Measurements from ENCODE around the gene OSM. TPM values are rescaled to one million over a fixed set of nuclear protein-coding genes. Genes with fewer than 3 reads are reported as not detected.

OSM gene
- total RNA-seq, 3 donors from 2014 or later = 1.3 to 2.5 (median 1.3) TPM

DNA sequence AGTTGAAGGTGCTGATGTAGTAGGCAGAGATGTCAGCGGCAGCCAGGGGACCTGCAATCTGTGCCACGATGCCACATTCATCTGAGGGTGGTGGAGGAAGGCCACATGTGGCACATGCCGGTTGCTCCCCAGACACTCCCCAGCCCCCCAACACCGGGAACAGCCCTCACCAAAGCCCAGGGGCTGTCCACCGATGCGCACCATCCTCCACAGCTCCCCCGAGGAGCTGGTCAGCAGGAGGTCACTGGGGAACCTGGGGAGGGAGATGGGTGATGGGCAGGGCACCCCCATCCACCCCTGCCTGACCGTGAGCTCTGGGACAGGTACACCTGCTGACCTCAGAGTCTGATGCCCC, 19.2 kb upstream of the OSM start:
- H3K27me3 ChIP-seq = no peaks in the 10 kb centered on the region
- TF ChIP-seq POLR2AphosphoS5 (IDR thresholded peaks at IDR 0.05) (no peak), POLR2A (IDR thresholded peaks at IDR 0.05) (no peak)
- TF ChIP-seq, protein P1, sequence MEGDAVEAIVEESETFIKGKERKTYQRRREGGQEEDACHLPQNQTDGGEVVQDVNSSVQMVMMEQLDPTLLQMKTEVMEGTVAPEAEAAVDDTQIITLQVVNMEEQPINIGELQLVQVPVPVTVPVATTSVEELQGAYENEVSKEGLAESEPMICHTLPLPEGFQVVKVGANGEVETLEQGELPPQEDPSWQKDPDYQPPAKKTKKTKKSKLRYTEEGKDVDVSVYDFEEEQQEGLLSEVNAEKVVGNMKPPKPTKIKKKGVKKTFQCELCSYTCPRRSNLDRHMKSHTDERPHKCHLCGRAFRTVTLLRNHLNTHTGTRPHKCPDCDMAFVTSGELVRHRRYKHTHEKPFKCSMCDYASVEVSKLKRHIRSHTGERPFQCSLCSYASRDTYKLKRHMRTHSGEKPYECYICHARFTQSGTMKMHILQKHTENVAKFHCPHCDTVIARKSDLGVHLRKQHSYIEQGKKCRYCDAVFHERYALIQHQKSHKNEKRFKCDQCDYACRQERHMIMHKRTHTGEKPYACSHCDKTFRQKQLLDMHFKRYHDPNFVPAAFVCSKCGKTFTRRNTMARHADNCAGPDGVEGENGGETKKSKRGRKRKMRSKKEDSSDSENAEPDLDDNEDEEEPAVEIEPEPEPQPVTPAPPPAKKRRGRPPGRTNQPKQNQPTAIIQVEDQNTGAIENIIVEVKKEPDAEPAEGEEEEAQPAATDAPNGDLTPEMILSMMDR (IDR thresholded peaks at IDR 0.05) = no peak
- no peak overlapping the region for H3K4me3 ChIP-seq
- H3K9me3 ChIP-seq = no peaks in the 10 kb centered on the region
- no peaks in the 10 kb centered on the region for H3K36me3 ChIP-seq
- peaks cover 8 to 17% of the 10 kb centered on the region in 2 donors for H3K4me1 ChIP-seq
- intact Hi-C loops (cut with DNase I; ENCODE audit: low total_unique reads) = no loop called here
- no peak overlapping the region for H3K27ac ChIP-seq
- no peak for DNase-seq (ENCODE audit: low spot score in 2 of 2)

DNA sequence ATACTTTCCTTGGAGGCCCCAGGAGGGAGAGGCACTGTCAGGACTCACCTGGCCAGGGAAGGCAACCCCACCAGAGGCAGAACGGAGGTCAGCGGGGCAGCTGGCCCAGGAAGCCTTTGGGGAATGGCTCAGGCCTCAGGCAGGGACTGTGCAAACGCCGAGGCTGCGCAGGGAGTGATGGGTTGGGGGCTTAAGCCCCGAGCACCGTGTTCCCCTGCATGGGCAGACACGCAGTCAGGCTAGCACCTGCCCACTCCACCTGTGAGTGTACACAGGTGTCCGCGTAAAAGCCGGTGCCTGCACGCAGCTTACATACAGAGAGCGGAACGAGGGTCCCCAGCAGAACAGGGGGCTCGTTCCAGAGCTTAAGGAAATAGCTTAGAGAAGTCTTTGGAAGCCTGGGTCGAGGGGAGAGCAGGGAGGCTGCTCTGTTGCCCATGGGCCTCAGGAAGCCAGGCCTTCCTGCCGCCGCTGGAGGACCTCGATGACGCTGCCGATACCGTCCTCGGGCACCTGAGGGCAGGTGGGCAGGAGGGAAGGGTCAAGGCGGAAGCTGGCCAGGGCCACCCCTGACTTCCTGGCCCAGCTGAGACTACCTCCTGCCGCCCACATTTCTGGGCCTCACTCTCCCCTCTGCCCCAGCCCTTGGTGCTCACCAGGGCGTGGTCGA, 18.7 kb upstream of the OSM start:
- Histone ChIP-seq H3K36me3 (no peaks in the 10 kb centered on the region), H3K9me3 (no peaks in the 10 kb centered on the region), H3K4me1 (peaks cover 4 to 12% of the 10 kb centered on the region in 2 donors), H3K4me3 (no peak overlapping the region), H3K27ac (no peak overlapping the region), H3K27me3 (no peaks in the 10 kb centered on the region)
- intact Hi-C loops (cut with DNase I; ENCODE audit: low total_unique reads) = no loop called here
- no peak for DNase-seq (ENCODE audit: low spot score in 2 of 2)
- TF ChIP-seq POLR2A (IDR thresholded peaks at IDR 0.05) (no peak), POLR2AphosphoS5 (IDR thresholded peaks at IDR 0.05) (no peak)
- TF ChIP-seq, protein P1 (IDR thresholded peaks at IDR 0.05) = no peak

DNA sequence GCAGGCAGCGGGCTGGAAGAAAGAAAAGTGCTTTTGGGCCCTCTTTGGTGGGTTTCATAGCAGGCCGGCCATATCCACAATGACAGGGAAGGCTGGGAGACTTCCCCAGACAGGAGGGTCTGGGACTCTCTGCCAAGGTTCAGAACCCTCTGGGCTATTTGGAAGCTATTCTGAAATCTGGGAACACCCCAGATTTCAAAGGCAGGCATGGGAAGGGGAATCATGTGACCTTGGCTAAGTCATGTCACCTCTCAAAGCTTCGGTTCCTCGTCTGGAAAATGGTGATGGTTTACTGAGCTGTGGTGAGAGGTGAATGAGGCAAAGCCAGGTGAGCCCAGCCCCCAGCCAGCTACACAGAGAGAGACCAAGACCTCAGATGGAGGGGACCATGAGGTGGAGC, 18.0 kb upstream of the OSM start:
- Histone ChIP-seq H3K27me3 (no peaks in the 10 kb centered on the region), H3K27ac (no peak overlapping the region), H3K9me3 (no peaks in the 10 kb centered on the region), H3K36me3 (no peaks in the 10 kb centered on the region), H3K4me1 (peaks cover 0 to 7% of the 10 kb centered on the region in 2 donors), H3K4me3 (no peak overlapping the region)
- DNase-seq (ENCODE audit: low spot score in 2 of 2) = no peak
- TF ChIP-seq, protein P1 (IDR thresholded peaks at IDR 0.05) = no peak
- TF ChIP-seq POLR2A (IDR thresholded peaks at IDR 0.05) (no peak), POLR2AphosphoS5 (IDR thresholded peaks at IDR 0.05) (no peak)
- intact Hi-C loops (cut with DNase I; ENCODE audit: low total_unique reads) = no loop called here

DNA sequence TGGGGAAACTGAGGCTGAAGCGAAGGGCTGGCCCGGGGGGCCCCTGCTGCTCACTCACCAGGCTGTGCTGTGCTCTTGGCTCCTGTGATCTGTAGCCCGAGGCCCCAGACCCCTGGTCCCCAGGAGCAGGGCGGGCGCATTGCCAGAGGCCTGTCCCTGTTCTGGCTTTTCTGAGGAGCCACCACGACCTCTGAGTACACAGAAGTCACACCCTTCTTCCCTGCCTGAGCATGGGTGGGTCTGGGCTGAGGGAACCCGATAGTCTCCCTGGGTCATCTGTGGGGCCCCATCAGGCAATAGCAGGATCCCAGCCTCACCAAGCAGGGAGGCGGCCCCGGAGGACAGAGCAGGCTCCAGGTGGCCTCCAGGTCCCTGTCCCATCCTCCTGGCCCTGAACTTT, 17.5 kb upstream of the OSM start:
- intact Hi-C loops (cut with DNase I; ENCODE audit: low total_unique reads) = no loop called here
- no peaks in the 10 kb centered on the region for H3K36me3 ChIP-seq
- H3K4me3 ChIP-seq = no peak overlapping the region
- H3K9me3 ChIP-seq = no peaks in the 10 kb centered on the region
- H3K27ac ChIP-seq = no peak overlapping the region
- DNase-seq (ENCODE audit: low spot score in 2 of 2) = no peak
- H3K27me3 ChIP-seq = no peaks in the 10 kb centered on the region
- H3K4me1 ChIP-seq = peaks cover 0 to 7% of the 10 kb centered on the region in 2 donors
- TF ChIP-seq, protein P1 (IDR thresholded peaks at IDR 0.05) = no peak
- TF ChIP-seq POLR2A (IDR thresholded peaks at IDR 0.05) = no peak
- TF ChIP-seq POLR2AphosphoS5 (IDR thresholded peaks at IDR 0.05) = no peak

DNA sequence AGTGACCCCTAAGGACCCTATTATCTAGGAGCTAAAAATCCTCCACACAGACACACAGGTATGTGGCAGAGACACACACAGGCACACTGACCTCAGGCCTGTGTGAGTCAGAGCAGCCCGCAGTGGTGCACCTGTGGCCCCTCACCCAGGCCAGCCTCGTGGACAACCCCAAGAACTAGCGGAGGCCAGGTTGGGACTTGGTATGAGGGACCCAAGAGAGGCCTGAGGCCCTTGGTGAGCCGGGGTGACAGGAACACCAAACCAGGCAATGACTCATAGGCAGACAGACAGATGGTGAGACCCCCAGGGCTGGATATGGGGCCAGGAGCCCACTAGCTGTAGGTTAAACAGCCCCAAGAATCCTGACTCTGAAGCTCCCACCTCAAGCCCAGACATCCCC, 16.7 kb upstream of the OSM start:
- H3K27ac ChIP-seq = no peak overlapping the region
- H3K27me3 ChIP-seq = no peaks in the 10 kb centered on the region
- TF ChIP-seq POLR2A (IDR thresholded peaks at IDR 0.05) (no peak), POLR2AphosphoS5 (IDR thresholded peaks at IDR 0.05) (no peak)
- TF ChIP-seq, protein P1 (IDR thresholded peaks at IDR 0.05) = no peak
- DNase-seq (ENCODE audit: low spot score in 2 of 2) = no peak
- intact Hi-C loops (cut with DNase I; ENCODE audit: low total_unique reads) = loop anchor here (2.0 kb wide), 1 partner anchor 61 kb away; no protein-coding TSS in a partner anchor
- H3K4me1 ChIP-seq = peaks cover 0 to 5% of the 10 kb centered on the region in 2 donors
- H3K4me3 ChIP-seq = no peak overlapping the region
- no peaks in the 10 kb centered on the region for H3K9me3 ChIP-seq
- H3K36me3 ChIP-seq = no peaks in the 10 kb centered on the region
